HPDE6-E6E7 (cell line): ENCODE data around the gene F7.
"Not testable (repeated sequence)": the region's sequence is repeated elsewhere in the genome, so short reads cannot be mapped to it uniquely, and the experiment has no call there.

ENCODE experiments used
- DNase-seq: peaks from one replicate; pipeline ENCODE4 v3.0.0; 2011; ENCODE audit warnings: missing footprints; ENCODE audit errors: extremely low spot score

F7 gene

DNA sequence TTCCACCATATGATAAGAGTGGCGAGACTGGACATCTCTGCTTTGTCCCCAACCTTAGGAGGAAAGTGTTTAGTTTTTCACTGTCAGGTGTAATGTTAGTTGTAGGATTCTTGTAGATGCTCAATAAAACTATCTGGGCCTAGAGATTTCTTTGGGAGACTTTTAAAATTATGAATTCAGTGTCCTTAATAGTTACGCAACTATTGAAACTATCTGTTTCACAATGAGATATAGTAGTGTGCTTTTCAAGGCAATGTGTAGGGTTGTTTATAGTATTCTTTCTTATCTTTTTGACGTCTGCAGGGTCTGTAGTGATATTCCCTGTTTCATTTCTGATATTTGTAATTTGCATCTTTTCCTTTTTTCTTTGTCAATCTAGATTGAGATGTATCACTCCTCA is 33.2 kb upstream of the F7 start:
- no peak for DNase-seq

GRCh38 chr13:113073942-113074341 is 31.6 kb upstream of the F7 start:
- DNase-seq: no peak

- DNase-seq: no peak
Measured at GRCh38 chr13:113074401-113074800, 31.2 kb upstream of the F7 start.

DNA sequence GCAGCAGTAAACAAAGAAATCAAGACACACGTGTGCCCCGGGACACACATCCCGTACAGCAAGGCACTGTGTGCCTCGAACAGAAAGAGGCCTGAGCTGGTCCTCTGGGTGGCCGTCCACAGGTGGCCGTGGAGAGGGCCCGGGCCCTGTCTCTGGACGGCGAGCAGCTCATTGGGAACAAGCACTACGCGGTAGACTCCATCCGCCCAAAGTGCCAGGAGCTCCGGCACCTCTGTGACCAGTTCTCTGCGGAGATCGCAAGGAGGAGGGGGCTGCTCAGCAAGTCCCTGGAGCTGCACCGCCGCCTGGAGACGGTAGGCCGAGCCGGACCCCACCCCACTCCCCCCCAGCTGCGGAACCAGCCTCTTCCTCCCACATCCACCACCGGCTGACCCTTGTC is 30.7 kb upstream of the F7 start:
- DNase-seq: no peak

DNA sequence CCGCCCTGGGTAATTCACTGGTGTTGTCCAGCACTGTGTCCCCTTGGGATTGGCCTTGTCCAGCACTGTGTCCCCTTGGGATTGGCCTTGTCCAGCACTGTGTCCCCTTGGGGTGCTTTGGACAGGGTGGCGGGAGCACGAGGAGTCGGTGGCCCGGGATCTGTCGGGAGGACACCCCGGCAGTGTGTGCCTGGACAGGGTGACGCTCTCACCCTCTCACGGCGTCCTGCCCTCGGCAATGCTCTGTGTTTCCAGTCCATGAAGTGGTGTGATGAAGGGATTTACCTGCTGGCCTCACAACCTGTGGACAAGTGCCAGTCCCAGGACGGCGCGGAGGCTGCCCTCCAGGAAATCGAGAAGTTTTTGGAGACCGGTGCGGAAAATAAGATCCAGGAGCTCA is 29.9 kb upstream of the F7 start:
- no peak for DNase-seq

- DNase-seq: no peak
Measured at GRCh38 chr13:113076681-113077401, 28.8 kb upstream of the F7 start.

DNA sequence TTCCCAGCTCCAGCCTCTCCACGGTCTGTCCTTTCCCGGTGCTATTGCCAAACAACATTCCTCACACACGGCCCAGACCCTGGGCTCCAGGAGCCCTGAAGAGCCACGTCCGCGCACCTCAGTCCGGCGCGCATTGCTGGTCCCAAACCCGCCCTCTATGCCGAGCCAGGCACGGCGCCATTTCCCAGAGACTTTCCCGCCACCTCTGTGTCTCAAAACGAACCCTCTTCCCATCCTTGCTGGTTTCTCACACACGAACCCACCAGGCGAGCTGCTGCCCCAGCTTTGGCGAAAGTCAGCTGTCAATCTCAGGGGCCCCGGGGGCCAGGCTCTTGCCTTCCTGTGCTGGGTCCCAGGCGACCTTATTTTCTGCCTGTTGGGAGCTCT is 28.0 kb upstream of the F7 start:
- no peak for DNase-seq

GRCh38 chr13:113077953-113078901 is 27.4 kb upstream of the F7 start:
- no peak for DNase-seq

DNA sequence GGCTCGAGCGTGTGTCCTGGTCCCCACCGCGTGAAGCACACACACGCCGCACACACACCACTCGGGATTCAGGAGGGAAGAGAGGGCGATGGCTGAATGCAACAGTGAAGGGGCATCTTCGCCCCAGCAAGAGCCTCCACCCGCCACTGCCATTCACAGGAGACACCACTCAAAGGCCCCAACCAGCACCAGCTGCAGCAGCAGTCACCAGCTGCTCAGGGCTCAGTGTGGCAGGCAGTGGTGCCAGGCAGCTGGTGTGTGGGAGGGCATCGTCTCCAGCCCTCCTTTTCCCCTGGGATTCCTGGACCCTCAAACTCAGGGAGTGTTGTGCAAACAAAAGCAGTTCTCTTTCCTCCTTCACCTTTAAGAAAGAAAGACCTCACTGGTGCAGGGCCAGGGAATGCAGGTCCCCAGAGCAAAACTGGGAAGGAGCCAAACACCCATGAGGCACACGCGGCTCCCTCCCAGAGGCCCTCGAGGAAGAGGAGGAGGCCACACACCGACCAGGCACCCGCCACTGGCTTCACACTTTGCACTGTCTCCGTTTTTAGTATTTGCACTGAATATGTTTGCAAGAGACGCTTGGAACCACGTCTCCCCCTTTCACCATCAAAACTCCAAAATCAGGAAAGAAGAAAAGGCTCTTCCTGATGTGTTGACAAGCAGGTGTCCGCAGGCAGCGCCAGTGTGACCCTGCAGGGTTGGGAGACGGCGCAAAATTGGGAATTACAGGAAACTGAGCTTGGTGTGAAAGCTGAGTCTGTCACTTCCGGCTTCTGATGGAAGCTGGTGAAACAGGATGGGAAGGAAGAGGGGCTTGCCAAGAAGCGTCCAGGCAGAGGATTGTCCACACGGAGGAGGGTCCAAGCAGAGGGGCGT is 26.4 kb upstream of the F7 start:
- no peak for DNase-seq

DNA sequence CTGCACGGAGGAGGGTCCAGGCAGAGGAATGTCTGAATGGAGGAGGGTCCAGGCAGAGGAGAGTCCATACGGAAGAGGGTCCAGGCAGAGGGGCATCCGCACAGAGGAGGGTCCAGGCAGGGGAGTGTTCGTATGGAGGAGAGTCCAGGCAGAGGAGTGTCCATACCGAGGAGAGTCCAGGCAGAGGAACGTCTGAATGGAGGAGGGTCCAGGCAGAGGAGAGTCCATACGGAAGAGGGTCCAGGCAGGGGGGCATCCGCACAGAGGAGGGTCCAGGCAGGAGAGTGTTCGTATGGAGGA is 25.9 kb upstream of the F7 start:
- DNase-seq: not testable (repeated sequence)

DNA sequence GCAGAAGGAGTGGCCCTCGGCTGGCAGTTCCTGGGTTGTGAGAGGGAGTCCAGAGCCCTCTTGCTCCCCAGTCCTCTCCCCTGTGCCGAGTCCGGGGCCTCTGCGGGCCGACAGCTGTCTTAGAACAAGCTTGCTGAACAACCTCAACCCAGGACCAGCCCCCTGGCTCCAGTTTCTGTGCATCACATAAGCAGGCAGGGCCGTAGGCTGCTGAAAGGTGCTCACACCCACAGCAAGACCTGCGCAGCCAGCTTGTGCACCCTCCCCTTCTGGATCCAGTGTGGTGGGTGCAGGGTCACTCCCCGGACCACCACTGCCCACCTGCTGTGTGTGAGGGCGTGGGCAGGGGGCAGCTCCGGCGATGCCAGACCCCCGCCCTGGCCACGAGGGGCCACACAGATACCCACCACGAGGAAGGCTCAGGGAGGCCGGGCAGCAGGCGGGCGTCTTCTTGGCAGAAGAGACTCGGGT is 25.2 kb upstream of the F7 start:
- DNase-seq: no peak

GRCh38 chr13:113080901-113081521 is 24.6 kb upstream of the F7 start:
- no peak for DNase-seq

- DNase-seq: no peak
Measured at GRCh38 chr13:113082198-113083021, 23.2 kb upstream of the F7 start.

- DNase-seq: no peak
Measured at GRCh38 chr13:113083022-113083373, 22.6 kb upstream of the F7 start.

DNA sequence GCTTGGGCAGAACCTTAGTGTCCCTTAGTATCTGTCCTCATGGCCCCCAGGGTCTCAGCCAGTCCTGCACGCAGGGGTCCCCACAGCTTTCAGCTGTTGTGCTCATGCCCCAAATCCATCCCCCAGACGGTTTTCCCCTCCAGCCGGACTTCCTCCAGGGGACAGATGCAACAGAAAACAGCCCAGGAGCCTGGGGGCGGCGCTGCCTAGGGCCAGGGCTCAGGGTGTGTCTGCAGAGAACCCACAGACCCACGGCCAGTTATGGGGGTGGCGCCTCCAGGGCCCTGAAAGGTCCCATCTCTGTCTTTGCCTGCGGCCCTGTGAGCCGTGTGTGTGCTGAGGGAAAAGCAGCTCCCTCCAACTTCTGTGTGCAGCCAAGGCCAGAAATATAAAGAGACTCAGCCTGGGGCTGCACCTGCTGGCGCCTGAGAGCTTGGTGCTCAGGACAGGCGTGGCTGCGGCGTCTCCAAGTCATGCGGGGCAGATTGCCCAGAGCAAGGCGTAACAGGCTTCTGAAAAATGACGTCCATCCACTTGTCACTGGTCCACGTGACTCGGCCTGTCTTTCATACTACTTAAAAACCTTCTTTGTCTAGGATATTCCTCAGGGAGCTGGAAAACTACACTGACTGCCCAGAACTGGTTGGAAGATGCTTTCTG is 22.1 kb upstream of the F7 start:
- no peak for DNase-seq

GRCh38 chr13:113084094-113084942 is 21.3 kb upstream of the F7 start:
- DNase-seq: no peak

DNA sequence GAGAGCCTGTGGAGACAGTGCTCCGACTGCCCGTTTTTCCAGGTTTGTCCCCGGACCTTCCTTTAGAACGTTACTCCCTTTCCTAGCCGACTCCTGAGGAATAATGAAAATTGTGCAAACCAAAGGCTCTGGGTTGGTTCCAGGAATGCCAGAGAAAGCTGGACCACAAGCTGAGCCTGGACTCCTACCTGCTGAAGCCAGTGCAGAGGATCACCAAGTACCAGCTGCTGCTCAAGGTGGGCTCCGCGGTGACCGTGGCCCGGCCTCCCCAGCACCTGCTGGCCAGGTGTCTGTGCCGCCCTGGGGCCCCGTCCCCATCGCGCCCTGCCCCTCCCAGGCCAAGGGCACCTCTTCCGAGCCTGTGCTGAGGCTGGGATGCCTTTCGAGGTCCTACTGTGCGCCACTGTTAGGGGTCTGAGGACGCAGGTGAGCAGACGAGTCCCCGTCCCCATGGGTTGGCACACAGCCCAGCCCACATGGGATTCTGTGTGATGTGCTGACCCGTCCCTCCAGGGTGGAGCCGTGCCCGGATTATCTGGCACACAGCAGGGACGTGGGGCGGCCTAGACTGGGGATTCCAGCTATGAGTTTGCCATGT is 20.5 kb upstream of the F7 start:
- DNase-seq: no peak

GRCh38 chr13:113086031-113086750 is 19.4 kb upstream of the F7 start:
- DNase-seq: no peak
